Endothelial cell of umbilical vein (primary cell): ENCODE measurements around the gene USP33.

Source experiments
- CTCF ChIP-seq, 2 donors: IDR thresholded peaks; 1 replicate in 1 of 2; 2 replicates in 1 of 2; pipeline ENCODE4 v1.5.1; 2011; ENCODE audit warnings: low read length in 2 of 2, mild to moderate bottlenecking in 2 of 2, moderate library complexity in 2 of 2, control low read depth in 1 of 2, inconsistent platforms in 1 of 2, low read depth in 1 of 2; ENCODE audit not compliant: insufficient read depth in 1 of 2; ENCODE audit errors: extremely low read depth in 1 of 2
- EZH2 ChIP-seq: IDR thresholded peaks from 2 replicates; pipeline ENCODE4 v1.6.1; 2012; ENCODE audit warnings: borderline replicate concordance, low read depth, mild to moderate bottlenecking, moderate library complexity, low read length, inconsistent platforms; ENCODE audit not compliant: severe bottlenecking
- POLR2A ChIP-seq: IDR thresholded peaks from 2 replicates; pipeline ENCODE4 v1.6.1; 2012; ENCODE audit warnings: low read depth, mild to moderate bottlenecking, control low read depth, low read length
- POLR2AphosphoS5 ChIP-seq: IDR thresholded peaks from 2 replicates; pipeline ENCODE4 v1.6.1; 2012; ENCODE audit warnings: low read depth, mild to moderate bottlenecking, control low read depth, low read length, moderate library complexity; ENCODE audit not compliant: insufficient read depth

- TF ChIP-seq POLR2A: no peak
- TF ChIP-seq POLR2AphosphoS5: no peak
- no peak for TF ChIP-seq CTCF (IDR thresholded peaks at IDR 0.05; ENCODE audit: extremely low read depth in 1 of 2, insufficient read depth in 1 of 2, low read depth in 1 of 2, low read length in 2 of 2)
- TF ChIP-seq EZH2: no peak
Measured at GRCh38 chr1:77704736-77705135, 54.9 kb downstream of the USP33 start.
